GM18517 (cell line): Measurements from ENCODE around the gene ZNF638.

ENCODE experiments used
- ATAC-seq: cut with Tn5 transposase; IDR thresholded peaks from one replicate; pipeline ENCODE4 v1.9.1; 2021; ENCODE audit warnings: mild to moderate bottlenecking, moderate library complexity; ENCODE audit not compliant: unreplicated experiment

ZNF638 gene

DNA sequence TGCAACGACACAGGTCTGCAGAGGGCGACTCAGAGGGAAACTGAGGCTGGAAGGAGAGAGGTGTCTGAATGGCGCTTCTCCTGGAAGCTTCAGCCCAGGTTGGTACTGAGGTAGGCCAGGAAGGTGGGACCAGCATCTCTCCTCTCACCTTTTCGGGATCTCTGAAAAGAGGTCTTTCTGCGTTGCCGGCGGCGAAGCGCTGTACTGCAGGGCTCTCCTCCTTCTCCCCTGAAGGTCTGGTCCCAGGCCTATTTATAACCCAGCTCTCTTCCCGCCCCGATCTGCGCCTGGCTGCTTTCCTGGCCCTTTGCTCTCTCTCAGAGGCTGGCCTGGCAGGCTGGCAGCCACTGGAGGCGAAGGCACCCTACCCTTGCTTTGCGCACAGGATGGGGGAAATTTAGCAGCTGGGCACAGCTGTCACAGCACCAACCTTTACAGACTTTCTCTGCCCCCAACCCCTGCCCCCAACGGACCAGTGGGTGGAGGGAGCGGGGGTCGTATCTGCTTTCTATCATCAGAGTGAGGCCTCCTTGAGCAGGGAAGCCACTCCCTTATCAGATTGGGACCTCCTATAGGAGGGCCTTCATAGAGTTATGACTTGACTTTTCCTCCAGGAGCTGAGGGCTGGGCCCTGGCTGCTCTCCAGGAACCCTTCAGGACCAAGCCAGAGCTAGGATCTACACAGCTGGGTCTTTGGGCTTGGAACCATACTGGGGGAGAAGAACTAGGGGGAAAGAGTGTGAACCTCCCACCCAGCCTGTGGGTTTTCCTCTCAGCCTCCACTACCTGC is 122.8 kb downstream of the ZNF638 start:
- no peak for ATAC-seq

DNA sequence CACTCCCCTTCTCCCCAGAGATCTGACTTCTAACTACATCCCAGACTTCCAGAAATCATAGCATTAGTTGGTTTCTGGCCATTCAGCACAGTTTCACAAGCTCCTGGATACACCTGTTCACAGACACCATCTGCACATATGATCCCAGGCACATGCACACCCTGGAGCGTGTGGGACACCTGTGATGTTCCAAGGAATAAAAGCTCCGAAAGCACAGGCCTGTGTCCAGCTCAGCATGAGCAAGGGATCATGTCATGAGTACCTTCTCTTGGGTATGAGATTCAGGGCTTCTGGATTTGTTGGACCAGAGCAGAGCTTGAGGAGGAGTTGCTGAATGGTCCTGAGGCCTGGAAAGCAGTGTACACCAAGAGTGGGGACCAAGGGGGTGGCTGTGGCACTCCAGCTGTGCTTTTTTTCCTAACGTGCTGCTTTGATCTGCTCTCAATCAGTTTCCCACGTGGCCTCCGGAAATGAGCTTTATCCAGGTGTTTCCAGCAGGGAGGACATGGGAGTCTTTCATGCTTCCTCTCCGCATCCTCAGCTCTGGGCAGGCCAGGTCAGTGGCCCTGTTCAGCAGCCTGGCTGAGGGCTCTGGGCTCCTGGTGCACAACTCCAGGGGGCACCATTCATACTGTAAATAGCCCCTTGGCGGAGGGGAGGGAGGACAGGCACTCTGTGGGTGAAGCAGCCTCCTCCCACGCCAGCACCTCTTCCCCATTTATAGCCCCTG is 123.6 kb downstream of the ZNF638 start:
- ATAC-seq, result no peak

DNA sequence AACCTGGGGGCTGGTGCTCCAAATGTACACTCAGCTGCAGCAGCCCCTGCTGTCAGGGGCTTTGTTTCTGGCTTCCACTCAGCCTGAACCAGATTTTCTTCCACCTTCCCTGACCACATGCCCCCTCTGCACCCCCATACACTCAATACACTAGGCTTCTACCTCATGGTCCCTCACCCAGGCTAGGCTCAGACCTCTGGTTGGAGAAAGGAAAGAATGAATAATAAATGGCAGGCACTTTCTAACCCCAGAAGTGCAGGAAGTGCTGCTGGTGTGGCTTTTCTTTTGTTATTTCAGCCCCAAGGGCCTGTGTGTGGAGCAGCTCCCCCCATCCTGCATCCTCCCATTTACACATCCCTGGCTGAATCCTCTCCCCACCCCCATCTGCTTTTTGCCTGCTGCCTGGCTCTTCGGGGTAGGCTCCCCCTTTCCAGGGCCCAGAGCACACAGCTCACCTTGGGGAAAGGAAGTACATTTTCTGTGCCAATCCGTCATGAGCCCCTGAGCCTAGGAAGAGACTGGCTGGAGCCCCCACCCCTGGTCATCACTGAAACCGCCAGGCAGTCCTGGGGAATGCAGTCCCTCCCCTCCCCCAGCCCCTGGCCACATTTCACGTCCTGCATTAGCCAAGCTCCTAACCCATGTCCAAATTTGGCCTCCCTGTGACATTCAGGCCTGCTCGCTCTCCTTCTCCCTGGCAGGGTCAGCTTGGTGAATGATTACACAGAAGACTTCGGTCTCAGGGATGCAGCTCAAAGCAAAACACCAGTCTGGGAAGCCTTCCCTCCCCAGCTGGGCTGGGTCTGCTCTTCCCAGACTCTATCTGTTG is 124.4 kb downstream of the ZNF638 start:
- ATAC-seq, result no peak

DNA sequence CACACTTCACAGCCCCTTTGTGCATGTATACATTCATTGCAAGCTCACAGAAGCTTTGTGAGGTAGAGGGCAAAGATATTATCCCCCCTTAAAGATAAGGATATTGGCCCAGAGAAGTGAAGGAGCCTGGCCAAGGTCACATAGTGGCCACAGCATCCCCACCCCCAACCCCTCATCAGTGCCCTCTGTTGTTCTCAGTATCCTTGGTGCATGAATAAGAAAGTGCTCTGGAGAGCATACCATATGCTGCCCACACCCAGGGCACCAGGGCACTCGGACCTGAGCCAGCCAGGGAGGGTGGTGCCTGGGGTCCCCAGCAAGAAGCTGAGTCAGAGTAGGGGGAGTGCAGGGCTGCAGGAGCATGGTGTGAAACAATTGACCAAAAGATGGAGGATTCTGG is 125.0 kb downstream of the ZNF638 start:
- ATAC-seq, result no peak

DNA sequence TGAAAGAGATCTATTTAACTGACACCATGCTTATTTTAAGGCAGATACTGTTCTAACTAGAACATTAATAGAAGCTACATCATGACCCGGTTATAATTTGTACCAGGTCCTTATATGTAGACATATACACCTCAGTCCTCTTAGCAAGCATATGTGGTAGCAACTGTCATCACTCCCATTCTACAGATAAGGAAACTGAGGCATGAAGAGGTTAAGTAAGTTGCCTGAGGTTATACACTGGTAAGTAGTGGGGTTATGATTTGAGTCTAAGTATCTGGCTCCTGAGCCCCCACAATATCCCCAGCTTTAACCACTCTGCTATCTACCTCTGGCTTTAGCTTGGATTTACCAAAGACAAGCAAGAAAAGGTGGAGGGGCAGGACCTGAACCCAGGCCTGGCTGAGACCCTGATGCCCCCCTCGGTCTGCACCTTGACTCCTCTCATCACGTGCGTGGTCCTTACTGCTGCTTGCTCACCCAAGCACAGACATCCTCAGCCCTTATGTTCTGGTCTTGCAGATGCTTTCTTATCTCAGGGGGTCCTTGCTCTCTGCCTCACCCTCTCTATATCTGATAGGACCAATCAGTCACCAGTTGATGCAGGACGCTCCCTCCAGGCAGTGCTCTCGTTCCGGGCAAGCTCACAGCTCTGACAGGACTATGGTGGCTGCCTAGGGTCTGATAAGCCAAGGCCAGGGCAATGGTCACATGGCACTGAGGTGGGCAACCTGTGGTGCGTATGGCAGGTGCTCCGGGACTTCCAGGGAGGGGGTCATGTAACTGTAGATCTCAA is 125.7 kb downstream of the ZNF638 start:
- ATAC-seq, result no peak

DNA sequence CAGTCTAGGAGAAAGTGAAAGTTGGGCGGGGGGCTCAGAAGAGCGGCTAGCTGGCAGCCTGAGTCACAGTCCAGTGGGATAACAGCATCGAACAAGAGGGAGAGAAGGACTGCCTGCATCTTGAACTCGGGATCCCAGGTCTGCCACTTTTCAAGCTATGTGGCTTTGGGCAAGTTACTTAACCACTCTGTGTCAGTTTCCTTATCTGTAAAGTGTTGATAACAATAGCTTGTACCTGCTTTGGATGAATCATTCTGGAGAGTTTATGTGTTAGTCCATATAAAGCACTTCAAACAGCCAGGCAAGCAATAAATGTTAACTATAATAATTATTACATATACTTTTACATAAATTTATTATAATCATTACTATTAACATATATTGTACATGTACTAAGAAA is 126.3 kb downstream of the ZNF638 start:
- ATAC-seq, result no peak

DNA sequence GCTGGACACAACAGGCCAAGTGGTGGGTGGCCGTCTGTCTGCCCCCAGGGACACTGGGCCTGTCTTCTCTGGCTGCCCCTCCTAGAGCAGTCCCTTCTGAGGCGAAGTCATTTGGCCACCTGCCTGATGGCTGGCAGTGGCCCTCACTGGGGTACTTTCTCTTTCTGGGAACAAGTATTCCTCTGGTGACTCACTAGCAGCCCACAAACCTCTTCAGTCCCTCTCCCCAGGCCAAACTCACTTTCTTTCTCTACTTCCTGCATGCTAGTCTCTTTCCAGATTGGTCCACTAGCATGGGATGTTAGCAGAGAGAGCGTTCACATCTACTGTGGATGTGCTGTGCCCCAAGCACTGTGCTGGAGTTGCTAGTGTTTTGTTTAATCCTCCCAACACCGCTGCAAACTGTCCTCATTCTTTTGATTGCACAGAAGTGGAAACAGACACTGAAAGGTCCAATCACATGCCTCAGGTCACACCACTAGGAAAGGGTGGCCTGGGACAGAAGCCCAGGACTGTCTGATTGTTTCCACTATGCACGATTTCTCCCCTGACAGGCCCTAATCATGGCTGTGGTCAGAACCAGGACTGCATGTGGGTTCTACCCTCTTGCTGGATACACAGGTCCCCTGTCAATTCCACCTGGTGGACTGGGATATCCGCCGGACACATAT is 127.0 kb downstream of the ZNF638 start:
- ATAC-seq, result no peak

DNA sequence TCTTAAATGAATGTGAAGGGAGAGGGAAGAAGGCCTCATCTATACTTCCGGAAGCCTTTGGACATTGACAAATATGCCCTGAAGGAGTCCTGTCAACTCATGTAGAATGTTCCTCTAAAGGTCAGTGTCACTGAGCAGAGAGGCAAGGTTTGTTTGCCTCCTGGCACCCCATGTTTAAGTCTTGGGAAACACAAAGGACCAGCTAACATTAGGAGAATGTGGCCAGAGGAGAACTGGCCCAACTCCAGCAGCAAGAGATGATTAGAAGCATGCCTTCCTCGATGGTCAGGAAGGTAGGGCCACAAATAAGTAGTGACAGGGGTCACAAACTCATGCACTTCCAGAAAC is 127.5 kb downstream of the ZNF638 start:
- ATAC-seq, result no peak

DNA sequence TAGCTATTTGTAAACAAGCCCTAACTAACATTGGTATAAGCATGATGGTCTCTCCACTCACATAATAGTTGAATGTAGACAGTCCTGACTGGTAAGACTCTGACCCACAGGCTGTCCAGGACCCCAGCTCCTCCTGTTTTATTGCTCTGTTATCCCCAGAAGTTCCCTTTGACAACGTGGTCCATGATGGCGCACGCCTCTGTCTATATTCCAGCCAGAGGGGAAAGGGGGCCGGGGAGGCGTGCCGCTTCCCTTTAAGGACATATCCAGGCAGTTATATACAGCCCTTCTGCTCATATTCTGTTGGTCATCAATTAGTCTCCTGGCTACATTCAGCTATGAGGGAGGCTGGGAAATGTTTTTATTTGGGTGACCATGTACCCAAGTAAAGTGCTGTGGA is 128.5 kb downstream of the ZNF638 start:
- ATAC-seq, result no peak

DNA sequence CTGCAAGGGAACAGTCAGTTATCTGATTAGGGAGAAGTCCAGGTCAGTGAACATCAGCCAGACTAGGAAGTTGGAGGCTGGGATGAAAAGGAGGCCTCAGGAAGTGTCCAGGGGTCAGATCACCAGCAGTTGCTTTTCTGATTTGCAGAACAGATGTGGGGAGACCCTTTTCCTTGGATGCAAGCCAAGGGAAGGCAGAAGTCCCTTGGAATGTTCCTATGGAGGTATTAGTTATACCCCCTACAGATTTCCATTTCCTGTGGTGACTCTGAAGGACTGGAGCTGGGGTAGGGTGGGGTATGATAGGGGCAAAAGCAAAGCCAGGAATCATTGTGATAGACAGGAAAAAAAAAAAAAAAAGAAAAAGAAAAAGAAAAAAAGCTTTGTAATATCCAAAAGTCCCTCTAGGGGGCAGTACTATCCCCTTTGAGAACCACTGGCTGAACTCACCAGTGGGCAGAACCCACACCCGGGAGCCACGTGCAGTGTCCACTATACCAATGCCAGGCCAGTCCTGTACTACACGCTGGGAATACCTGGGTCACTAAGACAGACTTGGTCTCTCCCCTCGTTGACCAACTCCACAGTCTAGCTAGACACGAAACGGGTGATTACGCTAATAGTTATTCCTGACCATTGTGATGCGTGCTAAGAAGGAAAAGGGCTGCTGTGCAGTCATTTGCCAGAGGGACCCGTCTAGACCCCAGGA is 129.2 kb downstream of the ZNF638 start:
- no peak for ATAC-seq

DNA sequence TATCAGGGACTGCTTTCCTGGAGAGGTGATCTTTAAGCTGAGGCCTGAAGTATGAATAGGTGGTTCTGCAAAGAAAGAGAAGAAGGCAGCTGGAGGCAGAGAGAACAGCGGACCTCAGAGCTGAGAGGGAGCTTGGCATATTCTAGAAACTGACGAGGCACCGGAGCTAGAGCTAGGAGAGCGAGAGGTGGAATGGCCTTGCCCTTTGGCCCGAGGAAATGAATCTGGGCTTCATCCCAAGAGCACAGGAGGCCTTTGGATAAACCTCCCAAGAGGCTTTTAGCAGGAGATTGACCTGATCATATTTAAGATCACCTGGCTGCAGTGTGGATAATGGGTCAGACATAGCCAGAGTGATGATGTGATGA is 129.7 kb downstream of the ZNF638 start:
- ATAC-seq, result no peak

DNA sequence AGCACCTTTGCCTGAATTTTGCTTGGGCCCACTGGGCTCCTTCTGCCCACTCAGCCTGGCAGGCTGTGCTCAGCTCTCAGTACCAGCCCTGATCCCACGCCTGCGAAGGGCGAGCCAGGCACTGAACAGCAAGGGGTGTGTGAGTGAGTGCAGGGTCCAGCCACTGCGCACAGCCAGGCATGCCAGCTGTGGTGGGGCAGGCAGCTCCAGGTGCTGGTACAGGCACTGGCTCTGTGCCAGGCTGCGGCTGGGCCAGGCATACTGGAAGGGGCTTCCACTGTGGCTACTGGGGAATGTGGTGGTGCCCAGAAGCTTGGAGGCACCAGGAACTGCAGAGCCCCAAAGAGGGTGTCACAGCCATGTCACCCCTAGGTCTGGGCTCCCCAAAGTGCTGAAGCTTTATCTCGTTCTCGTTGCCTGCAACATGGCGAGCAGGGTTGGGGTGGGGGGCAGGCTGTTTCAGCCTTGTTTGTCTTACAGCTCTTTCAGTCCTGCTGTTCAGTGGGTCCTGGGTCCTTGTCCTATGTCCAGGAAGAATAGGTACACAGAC is 130.5 kb downstream of the ZNF638 start:
- ATAC-seq, result no peak

DNA sequence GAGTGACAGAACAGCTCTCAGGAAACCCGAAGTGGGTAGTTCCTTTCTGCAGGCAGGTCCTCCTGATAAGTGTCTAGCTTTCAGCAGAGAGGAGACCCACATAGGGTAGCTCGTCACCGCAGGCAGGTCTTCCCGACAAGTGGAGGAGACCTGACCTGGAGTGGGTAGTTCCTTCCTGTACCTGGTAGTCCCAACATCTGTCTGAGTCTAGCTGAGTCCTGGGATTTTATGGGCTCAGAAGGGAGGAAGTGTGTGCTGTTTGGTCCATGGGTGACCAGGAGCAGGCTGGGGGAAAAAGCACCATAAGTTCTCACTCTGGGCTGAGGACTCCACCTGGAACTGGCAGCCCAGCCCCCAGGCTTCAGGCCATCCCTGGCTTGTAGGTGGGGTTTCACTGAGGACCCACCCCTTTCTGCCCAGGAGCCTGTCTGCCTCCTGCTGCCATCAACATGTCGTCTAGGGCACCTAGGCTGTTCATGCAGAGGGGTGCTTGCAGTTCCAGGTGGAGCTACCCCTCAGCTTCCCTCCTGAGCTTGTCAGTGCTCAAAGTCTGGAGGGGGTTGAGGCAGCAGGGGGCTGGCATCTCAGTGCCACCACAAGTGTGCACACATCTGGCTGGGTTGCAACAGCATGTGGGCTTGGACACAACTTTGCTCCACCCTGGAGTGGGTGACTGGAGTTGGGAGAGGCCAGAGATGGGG is 131.2 kb downstream of the ZNF638 start:
- no peak for ATAC-seq

DNA sequence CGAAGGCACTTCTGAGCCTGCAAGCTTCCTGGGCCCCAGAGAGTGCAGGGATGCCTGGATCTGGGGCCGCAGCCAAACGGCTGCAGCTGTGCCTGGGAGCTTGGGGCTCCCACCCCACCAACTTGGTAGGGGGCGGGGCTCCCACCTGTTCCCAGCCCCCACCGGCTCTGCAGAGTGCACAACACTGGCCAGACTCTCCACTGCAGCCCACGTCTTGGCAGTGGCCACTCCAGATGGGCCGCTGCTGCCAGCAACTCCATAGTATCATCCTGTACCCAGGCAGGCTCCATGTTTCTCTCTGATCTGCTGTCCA is 131.7 kb downstream of the ZNF638 start:
- no peak for ATAC-seq

DNA sequence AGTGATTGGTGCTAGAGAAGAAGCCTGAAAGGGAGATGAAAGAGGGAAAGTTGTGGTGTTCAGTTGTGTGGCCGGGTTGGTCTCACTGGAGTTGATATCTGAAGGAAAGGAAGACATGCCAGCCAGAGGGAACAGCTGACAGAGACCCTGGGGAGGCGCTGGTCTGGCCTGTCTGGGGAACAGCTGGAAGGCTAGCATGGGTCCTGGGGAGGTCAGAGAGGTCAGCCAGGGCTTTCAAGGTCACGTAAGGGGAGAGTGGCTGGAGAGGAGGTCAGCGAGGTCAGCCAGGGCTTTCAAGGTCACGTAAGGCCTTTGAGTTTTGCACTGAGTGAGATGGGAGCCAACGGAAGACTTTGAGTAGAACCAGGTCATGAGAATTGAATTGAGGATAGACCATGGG is 132.8 kb downstream of the ZNF638 start:
- no peak for ATAC-seq

DNA sequence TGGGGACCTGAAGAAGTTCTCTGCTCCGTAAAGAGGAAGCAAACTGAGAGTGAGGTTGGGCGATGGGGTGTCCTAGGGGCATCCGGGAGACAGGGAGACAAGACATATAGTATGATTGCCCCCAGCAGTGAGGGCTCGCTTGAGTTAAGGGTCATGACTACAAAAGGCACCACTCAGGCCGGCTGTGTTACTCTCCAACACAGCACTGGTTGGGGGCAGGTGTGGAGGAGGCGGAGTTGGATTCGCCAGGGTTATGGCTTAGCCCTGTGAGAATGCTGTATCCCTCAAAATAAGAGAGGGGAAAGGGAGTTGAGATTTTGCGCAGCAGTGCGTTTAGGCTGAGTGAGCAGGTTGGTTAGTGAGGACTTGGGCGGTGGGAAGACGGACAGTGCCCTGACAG is 133.8 kb downstream of the ZNF638 start:
- ATAC-seq, result no peak

DNA sequence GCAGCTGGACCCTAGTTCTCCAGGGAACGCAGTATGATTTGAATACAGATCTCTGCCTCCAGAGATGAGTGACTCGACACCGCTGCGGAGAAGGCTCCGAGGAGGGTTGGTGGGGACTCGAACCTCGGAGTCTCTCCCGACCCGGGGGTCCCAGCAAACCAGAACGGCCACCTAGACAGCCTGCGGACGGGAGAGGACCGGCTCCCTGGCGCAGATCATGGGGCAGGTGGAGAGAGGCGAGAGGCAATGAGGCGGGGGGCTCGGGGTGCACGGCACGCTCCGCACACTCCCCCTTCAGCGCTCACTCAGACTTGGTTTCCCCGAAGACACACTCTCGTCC is 134.3 kb downstream of the ZNF638 start:
- no peak for ATAC-seq

DNA sequence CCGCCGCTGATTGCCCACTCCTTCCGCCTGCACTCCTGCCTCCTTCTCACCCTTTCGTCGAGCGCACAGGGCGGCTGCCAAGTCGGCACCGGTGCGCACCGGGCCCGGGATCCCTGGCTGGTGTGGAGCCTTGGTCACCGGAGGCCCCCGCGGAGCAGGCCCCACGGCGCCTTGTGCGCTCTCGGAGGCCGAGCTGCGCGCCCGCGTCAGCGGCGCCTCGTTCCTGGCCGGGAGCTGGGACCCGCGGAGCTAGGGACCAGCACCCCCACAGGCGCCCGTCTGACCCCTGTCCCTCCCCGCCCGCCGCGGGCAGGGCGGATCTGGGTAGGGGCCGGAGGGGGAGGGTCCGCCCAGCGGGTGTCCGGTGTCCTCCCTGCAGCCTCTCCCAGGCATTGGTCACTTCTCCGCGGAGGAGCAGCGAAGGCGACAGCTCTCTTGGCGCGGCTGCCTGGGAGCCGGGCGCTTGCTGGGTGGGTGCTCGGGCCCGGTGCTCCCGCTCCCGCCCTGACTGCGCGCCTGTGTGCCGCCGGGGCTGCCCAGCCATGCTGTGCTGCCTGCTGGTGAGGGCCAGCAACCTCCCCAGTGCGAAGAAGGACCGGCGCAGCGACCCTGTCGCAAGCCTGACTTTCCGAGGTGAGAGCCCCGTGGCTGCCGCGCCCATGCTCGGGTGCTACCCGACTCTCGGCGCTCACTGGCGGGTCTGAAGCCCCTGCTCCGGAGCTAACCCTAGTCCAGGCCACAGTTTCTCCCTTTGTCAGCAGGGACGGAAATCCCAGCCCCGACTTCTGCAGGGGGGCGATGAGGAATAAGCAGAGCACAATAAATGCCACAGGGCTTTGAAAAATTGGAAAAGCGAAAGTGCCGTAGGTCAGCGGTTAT is 135.0 kb downstream of the ZNF638 start:
- no peak for ATAC-seq
